Osteoblast (primary cell): ENCODE measurements around the gene NR4A3. TPM values are rescaled to one million over a fixed set of nuclear protein-coding genes. Genes with fewer than 3 reads are reported as not detected.

ENCODE experiments used
- DNase-seq: peaks from one replicate; pipeline ENCODE4 v3.0.0; 2011; ENCODE audit warnings: low spot score, mixed read lengths; ENCODE audit not compliant: insufficient read length; ENCODE audit errors: missing footprints
- H2AFZ ChIP-seq: 2 replicates; pipeline ENCODE4 v1.6.0; 2011; ENCODE audit warnings: mild to moderate bottlenecking, low read length
- H3K27ac ChIP-seq: 2 replicates; pipeline ENCODE4 v1.5.1; 2011; ENCODE audit warnings: mild to moderate bottlenecking, low read depth, low read length, moderate library complexity
- H3K27me3 ChIP-seq: 2 replicates; pipeline ENCODE4 v1.6.0; 2012; ENCODE audit warnings: mild to moderate bottlenecking, control low read depth, inconsistent platforms, low read length, moderate library complexity; ENCODE audit not compliant: insufficient read depth
- H3K36me3 ChIP-seq: 2 replicates; pipeline ENCODE4 v1.5.1; 2011; ENCODE audit warnings: mild to moderate bottlenecking, low read length, control low read depth, moderate library complexity; ENCODE audit not compliant: insufficient read depth
- H3K4me1 ChIP-seq: 2 replicates; pipeline ENCODE4 v1.5.1; 2011; ENCODE audit warnings: mild to moderate bottlenecking, low read length, control low read depth, moderate library complexity; ENCODE audit not compliant: insufficient read depth
- H3K4me2 ChIP-seq: 2 replicates; pipeline ENCODE4 v1.6.0; 2011; ENCODE audit warnings: mild to moderate bottlenecking, low read length; ENCODE audit not compliant: insufficient read depth
- H3K4me3 ChIP-seq: fragments of 200-600 bp; sonication (generic); 3 replicates; pipeline ENCODE4 v1.5.1; 2012; ENCODE audit warnings: mild to moderate bottlenecking, low read length, inconsistent platforms; ENCODE audit not compliant: insufficient read depth
- H3K79me2 ChIP-seq: 2 replicates; pipeline ENCODE4 v1.6.0; 2012; ENCODE audit warnings: mild to moderate bottlenecking, low read length, control low read depth, inconsistent platforms; ENCODE audit not compliant: insufficient read depth
- H3K9me3 ChIP-seq: 2 replicates; pipeline ENCODE4 v1.5.1; 2011; ENCODE audit warnings: low read depth, low read length, control low read depth
- H4K20me1 ChIP-seq: 2 replicates; pipeline ENCODE4 v1.6.0; 2012; ENCODE audit warnings: mild to moderate bottlenecking, low read length, control low read depth; ENCODE audit not compliant: insufficient read depth
- CTCF ChIP-seq: IDR thresholded peaks from 2 replicates; pipeline ENCODE4 v1.5.1; 2011; ENCODE audit warnings: mild to moderate bottlenecking, low read depth, low read length, moderate library complexity; ENCODE audit errors: extremely low read depth
- total RNA-seq: library from RNA; depleted of rRNA; stranded (reverse); fragments of >200 nt; gene quantifications from 2 replicates; pipeline ENCODE4 v1.2.3, GENCODE V29; 2012

Gene NR4A3
- total RNA-seq, 1 donor: 0.36 TPM

DNA sequence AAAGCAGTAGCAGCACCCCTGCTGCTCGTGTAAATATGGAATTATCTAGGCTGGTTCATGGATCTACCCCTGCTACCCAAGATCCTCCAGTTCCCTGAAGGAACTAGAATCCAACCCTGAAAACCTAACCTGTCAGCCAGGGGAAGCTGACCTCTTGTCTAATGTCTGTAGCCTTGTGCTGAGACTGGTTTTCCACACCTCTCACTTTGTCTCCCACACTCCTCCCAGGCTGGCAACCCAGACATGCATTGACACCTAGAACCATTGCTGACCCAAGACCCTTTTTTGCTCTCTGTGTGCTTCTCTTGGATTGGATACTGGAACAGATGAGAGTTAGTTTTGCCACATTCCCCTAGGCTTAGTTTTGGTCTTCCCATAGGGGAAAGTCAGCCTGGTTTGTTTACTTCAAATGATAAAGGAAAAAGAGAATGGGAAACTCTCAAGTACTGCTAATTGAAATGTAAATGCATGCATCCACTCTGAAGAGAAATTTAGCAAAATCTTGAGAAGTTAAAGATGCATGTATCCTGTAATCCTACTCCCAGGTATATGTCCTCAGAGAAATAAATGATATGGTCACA is 36.6 kb upstream of the NR4A3 start:
- Histone ChIP-seq H3K4me1 (no peaks in the 10 kb centered on the region), H3K27ac (no peak overlapping the region), H2AFZ (no peak overlapping the region), H3K36me3 (no peaks in the 10 kb centered on the region), H3K79me2 (no peaks in the 10 kb centered on the region), H3K27me3 (no peaks in the 10 kb centered on the region), H3K4me3 (no peak overlapping the region), H3K4me2 (no peak overlapping the region), H3K9me3 (no peaks in the 10 kb centered on the region), H4K20me1 (no peaks in the 10 kb centered on the region)
- no peak for TF ChIP-seq CTCF
- DNase-seq: no peak

- no peaks in the 10 kb centered on the region for H3K79me2 ChIP-seq
- DNase-seq: no peak
- H3K9me3 ChIP-seq: no peaks in the 10 kb centered on the region
- no peak overlapping the region for H3K4me3 ChIP-seq
- TF ChIP-seq CTCF: no peak
- H3K36me3 ChIP-seq: no peaks in the 10 kb centered on the region
- H3K4me1 ChIP-seq: no peaks in the 10 kb centered on the region
- no peaks in the 10 kb centered on the region for H3K27me3 ChIP-seq
- no peak overlapping the region for H2AFZ ChIP-seq
- H3K27ac ChIP-seq: no peak overlapping the region
- no peak overlapping the region for H3K4me2 ChIP-seq
- no peaks in the 10 kb centered on the region for H4K20me1 ChIP-seq
Observed at GRCh38 chr9:99787556-99787955, 34.1 kb upstream of the NR4A3 start.

GRCh38 chr9:99793528-99793927 is 28.2 kb upstream of the NR4A3 start:
- Histone ChIP-seq H3K27ac (no peak overlapping the region), H3K79me2 (no peaks in the 10 kb centered on the region), H3K9me3 (no peaks in the 10 kb centered on the region), H3K4me2 (no peak overlapping the region), H3K4me1 (no peaks in the 10 kb centered on the region), H2AFZ (no peak overlapping the region), H4K20me1 (no peaks in the 10 kb centered on the region), H3K4me3 (no peak overlapping the region), H3K27me3 (no peaks in the 10 kb centered on the region), H3K36me3 (no peaks in the 10 kb centered on the region)
- no peak for DNase-seq
- no peak for TF ChIP-seq CTCF

DNA sequence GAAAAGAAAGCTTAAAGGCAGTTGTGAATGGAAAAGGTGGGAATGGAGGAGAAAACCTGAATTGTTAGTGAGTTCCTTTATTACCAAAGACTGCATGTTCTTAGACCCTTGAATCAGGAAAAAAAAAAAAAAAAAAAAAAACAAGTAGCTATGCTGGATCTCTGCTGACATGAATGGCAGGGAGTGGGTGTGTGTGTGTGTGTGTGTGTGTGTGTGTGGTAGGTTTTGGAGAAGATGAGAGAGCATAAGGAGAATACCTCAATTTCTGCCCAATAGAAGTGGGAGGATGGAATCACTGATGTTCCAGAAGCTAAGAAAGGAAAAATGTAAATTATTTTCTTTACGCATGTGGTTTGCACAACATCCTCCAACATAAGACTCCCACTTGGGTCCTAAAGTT is 25.5 kb upstream of the NR4A3 start:
- Histone ChIP-seq H3K79me2 (no peaks in the 10 kb centered on the region), H3K4me1 (no peaks in the 10 kb centered on the region), H3K4me3 (no peak overlapping the region), H3K27ac (no peak overlapping the region), H2AFZ (no peak overlapping the region), H3K36me3 (no peaks in the 10 kb centered on the region), H3K27me3 (no peaks in the 10 kb centered on the region), H3K4me2 (no peak overlapping the region), H4K20me1 (no peaks in the 10 kb centered on the region), H3K9me3 (no peaks in the 10 kb centered on the region)
- DNase-seq: no peak
- TF ChIP-seq CTCF: no peak
